GM18868 (cell line): Measurements from ENCODE around the gene RNF130.
"Not testable (repeated sequence)": the region's sequence is repeated elsewhere in the genome, so short reads cannot be mapped to it uniquely, and the experiment has no call there.

ENCODE experiments used
- ATAC-seq: cut with Tn5 transposase; IDR thresholded peaks from one replicate; pipeline ENCODE4 v1.9.1; 2021; ENCODE audit warnings: mild to moderate bottlenecking, moderate library complexity; ENCODE audit not compliant: unreplicated experiment

Gene RNF130

GRCh38 chr5:179978792-179979191 lies 92.8 kb downstream of the RNF130 start:
- no peak for ATAC-seq

- no peak for ATAC-seq
These were observed 95.8 kb downstream of the RNF130 start for GRCh38 chr5:179975713-179976134.

- peak; percentile 60 for ATAC-seq
These were observed 96.4 kb downstream of the RNF130 start for GRCh38 chr5:179974946-179975712.

- ATAC-seq = no peak
These were observed 97.2 kb downstream of the RNF130 start for GRCh38 chr5:179974246-179974945.

- ATAC-seq = no peak
These were observed 98.2 kb downstream of the RNF130 start for GRCh38 chr5:179973391-179973790.

GRCh38 chr5:179969110-179969509 lies 102.4 kb downstream of the RNF130 start:
- no peak for ATAC-seq

- no peak for ATAC-seq
These were observed 104.1 kb downstream of the RNF130 start for GRCh38 chr5:179967489-179967888.

GRCh38 chr5:179964015-179964414 lies 107.5 kb downstream of the RNF130 start:
- ATAC-seq = no peak

- no peak for ATAC-seq
These were observed 108.2 kb downstream of the RNF130 start for GRCh38 chr5:179963375-179963774.

GRCh38 chr5:179960204-179960831 lies 111.2 kb downstream of the RNF130 start:
- ATAC-seq = no peak

- no peak for ATAC-seq
These were observed 111.9 kb downstream of the RNF130 start for GRCh38 chr5:179959641-179960040.

- ATAC-seq = not testable (repeated sequence)
These were observed 112.4 kb downstream of the RNF130 start for GRCh38 chr5:179959118-179959517.

- no peak for ATAC-seq
These were observed 115.9 kb downstream of the RNF130 start for GRCh38 chr5:179955630-179956029.

GRCh38 chr5:179955062-179955461 lies 116.5 kb downstream of the RNF130 start:
- no peak for ATAC-seq

- no peak for ATAC-seq
These were observed 117.1 kb downstream of the RNF130 start for GRCh38 chr5:179954434-179954833.

GRCh38 chr5:179953987-179954386 lies 117.6 kb downstream of the RNF130 start:
- ATAC-seq = no peak

- ATAC-seq = no peak
These were observed 134.4 kb downstream of the RNF130 start for GRCh38 chr5:179936976-179937681.

GRCh38 chr5:179930788-179931473 lies 140.6 kb downstream of the RNF130 start:
- ATAC-seq = no peak

- ATAC-seq = no peak
These were observed 143.7 kb downstream of the RNF130 start for GRCh38 chr5:179927824-179928223.

- no peak for ATAC-seq
These were observed 144.9 kb downstream of the RNF130 start for GRCh38 chr5:179926657-179927056.

GRCh38 chr5:179923436-179923835 lies 148.1 kb downstream of the RNF130 start:
- ATAC-seq = no peak
